GM12878 (cell line): ENCODE data around the gene INTS6L. TPM values are rescaled to one million over a fixed set of nuclear protein-coding genes. Genes with fewer than 3 reads are reported as not detected.
A peak's percentile ranks its signal among the peaks of the same experiment; 100 is the strongest.

Experiments
- ATAC-seq: fragments of 200-7000 bp; cut with Tn5 transposase; 3 replicates; pipeline ENCODE4 v1.9.1; 2020; ENCODE audit warnings: mild to moderate bottlenecking, moderate library complexity
- BruUV-seq: library from RNA; stranded (reverse); fragments of 400-500 nt; replicated peaks from 2 replicates; lab custom pipeline; 2021; lab: Mats Ljungman, UMichigan
- CTCF ChIA-PET: fragments of 300-600 bp; sonication (Branson Sonifier 250); formaldehyde crosslinking; extraction: SDS; loops from one replicate; lab custom pipeline; 2021; ENCODE audit warnings: inconsistent platforms; lab: Yijun Ruan, JAX
- POLR2A ChIA-PET: fragments of 350-600 bp; formaldehyde crosslinking; extraction: SDS; loops from one replicate; lab custom pipeline; 2021; ENCODE audit warnings: inconsistent platforms; lab: Charles Lee
- RAD21 ChIA-PET: fragments of 300-600 bp; sonication (Branson Sonifier 250); formaldehyde crosslinking; loops from one replicate; lab custom pipeline; 2023; ENCODE audit warnings: antibody characterized with exemption; ENCODE audit not compliant: unreplicated experiment; lab: Charles Lee
- SMC1A ChIA-PET: fragments of 300-600 bp; sonication (Branson Sonifier 250); formaldehyde crosslinking; loops from one replicate; lab custom pipeline; 2023; ENCODE audit not compliant: unreplicated experiment, uncharacterized antibody; lab: Charles Lee
- DNase-seq: peaks from one replicate; pipeline ENCODE4 v3.0.0-alpha.2; 2011; ENCODE audit warnings: low read depth, low spot score
- FAIRE-seq: peaks from 3 replicates; lab custom pipeline; 2011; peaks lifted over from hg19 to GRCh38; lab: Jason Lieb, UNC
- H2AFZ ChIP-seq: 2 replicates; pipeline ENCODE4 v1.6.0; 2011; ENCODE audit warnings: low read depth, low read length, control low read depth; ENCODE audit not compliant: control insufficient read depth
- H3K27ac ChIP-seq: 2 replicates; pipeline ENCODE4 v1.5.1; 2011; ENCODE audit warnings: control low read depth; ENCODE audit not compliant: control insufficient read depth, insufficient read depth
- H3K27me3 ChIP-seq, 2 experiments: replicated peaks in 1 of 2; 2 replicates each; pipeline versions ENCODE4 v1.6.0 to v1.6.1; 2011; ENCODE audit warnings: low read length in 1 of 2; ENCODE audit not compliant: control insufficient read depth in 2 of 2, insufficient read depth in 2 of 2
- H3K36me3 ChIP-seq, 2 experiments: 2 replicates each; pipeline ENCODE4 v1.5.1; 2011; ENCODE audit warnings: low read length in 1 of 2; ENCODE audit not compliant: control insufficient read depth in 2 of 2, insufficient read depth in 2 of 2
- H3K4me1 ChIP-seq: 2 replicates; pipeline ENCODE4 v1.6.1; 2011; ENCODE audit warnings: mild to moderate bottlenecking, low read length, moderate library complexity, mixed read lengths; ENCODE audit not compliant: control insufficient read depth, insufficient read depth
- H3K4me2 ChIP-seq: 2 replicates; pipeline ENCODE4 v1.6.0; 2011; ENCODE audit warnings: control low read depth; ENCODE audit not compliant: control insufficient read depth, insufficient read depth
- H3K4me3 ChIP-seq: fragments of 200-600 bp; sonication (generic); 2 replicates; pipeline ENCODE4 v1.5.1; 2016
- H3K79me2 ChIP-seq: 2 replicates; pipeline ENCODE4 v1.6.0; 2011; ENCODE audit warnings: low read length; ENCODE audit not compliant: control insufficient read depth, insufficient read depth
- H3K9ac ChIP-seq: 2 replicates; pipeline ENCODE4 v1.8.0; 2011; ENCODE audit warnings: low read length, control low read depth, mixed read lengths; ENCODE audit not compliant: control insufficient read depth, insufficient read depth
- H3K9me3 ChIP-seq: replicated peaks from 3 replicates; pipeline ENCODE4 v1.5.1; 2011; ENCODE audit warnings: mild to moderate bottlenecking, low read length; ENCODE audit not compliant: control insufficient read depth, insufficient read depth
- H4K20me1 ChIP-seq: 2 replicates; pipeline ENCODE4 v1.6.0; 2011; ENCODE audit not compliant: control insufficient read depth, insufficient read depth
- ATF7 ChIP-seq: fragments of 450-650 bp; IDR thresholded peaks from 2 replicates; pipeline ENCODE4 v1.6.1; 2016; ENCODE audit warnings: low read depth, mild to moderate bottlenecking
- CTCF ChIP-seq, 3 experiments: IDR thresholded peaks in 2 of 3; conservative IDR thresholded peaks in 1 of 3; 2 replicates each; pipeline ENCODE4 v1.5.1; 2011; ENCODE audit warnings: low read depth in 3 of 3, low read length in 3 of 3, mild to moderate bottlenecking in 3 of 3, control low read depth in 2 of 3, moderate library complexity in 2 of 3, inconsistent platforms in 1 of 3, mixed read lengths in 1 of 3; ENCODE audit not compliant: control insufficient read depth in 2 of 3, insufficient read depth in 1 of 3; ENCODE audit errors: extremely low read depth in 1 of 3
- GABPA ChIP-seq: IDR thresholded peaks from 2 replicates; pipeline ENCODE4 v1.6.1; 2014; ENCODE audit warnings: antibody characterized with exemption, low read depth, mild to moderate bottlenecking, inconsistent platforms
- IKZF1 ChIP-seq: fragments of 450-650 bp; conservative IDR thresholded peaks from 2 replicates; pipeline ENCODE4 v1.6.1; 2017; ENCODE audit warnings: antibody characterized with exemption, mild to moderate bottlenecking
- JUNB ChIP-seq: IDR thresholded peaks from 2 replicates; pipeline ENCODE4 v1.6.1; 2016; ENCODE audit warnings: antibody characterized with exemption, mild to moderate bottlenecking
- MAX ChIP-seq: IDR thresholded peaks from 2 replicates; pipeline ENCODE4 v1.6.1; 2012; ENCODE audit warnings: low read depth, low read length, improper control_type of control experiment
- MXI1 ChIP-seq: fragments of 150-350 bp; IDR thresholded peaks from 2 replicates; pipeline ENCODE4 v1.6.1; 2011; ENCODE audit warnings: low read depth, mild to moderate bottlenecking, inconsistent platforms, low read length, improper control_type of control experiment
- MYB ChIP-seq: fragments of 150-350 bp; IDR thresholded peaks from 2 replicates; pipeline ENCODE4 v1.6.1; 2014; ENCODE audit warnings: mild to moderate bottlenecking, low read depth, low read length, borderline replicate concordance
- NBN ChIP-seq: fragments of 450-650 bp; IDR thresholded peaks from 2 replicates; pipeline ENCODE4 v1.6.1; 2016
- NFYA ChIP-seq: IDR thresholded peaks from 2 replicates; pipeline ENCODE4 v1.6.1; 2011; ENCODE audit warnings: low read depth, mild to moderate bottlenecking, low read length, improper control_type of control experiment, borderline replicate concordance
- NFYB ChIP-seq: IDR thresholded peaks from 2 replicates; pipeline ENCODE4 v1.6.1; 2011; ENCODE audit warnings: low read depth, mild to moderate bottlenecking, low read length, improper control_type of control experiment, moderate library complexity; ENCODE audit not compliant: insufficient read depth
- NR2F1 ChIP-seq: fragments of 450-650 bp; conservative IDR thresholded peaks from 2 replicates; pipeline ENCODE4 v1.6.1; 2017; ENCODE audit warnings: mild to moderate bottlenecking
- PML ChIP-seq: IDR thresholded peaks from 2 replicates; pipeline ENCODE4 v1.6.1; 2012; ENCODE audit warnings: low read length, inconsistent platforms
- SMC3 ChIP-seq: IDR thresholded peaks from 2 replicates; pipeline ENCODE4 v1.6.1; 2011; ENCODE audit warnings: low read length, improper control_type of control experiment, borderline replicate concordance
- SP1 ChIP-seq: IDR thresholded peaks from one replicate; pipeline ENCODE4 v1.6.1; 2011; ENCODE audit warnings: low read depth, low read length
- SPI1 ChIP-seq: IDR thresholded peaks from 2 replicates; pipeline ENCODE4 v1.6.1; 2011; ENCODE audit warnings: low read depth, mild to moderate bottlenecking, low read length, moderate library complexity, borderline replicate concordance; ENCODE audit not compliant: insufficient read depth
- STAT1 ChIP-seq: fragments of 450-650 bp; conservative IDR thresholded peaks from 2 replicates; pipeline ENCODE4 v1.6.1; 2014; ENCODE audit warnings: antibody characterized with exemption, mild to moderate bottlenecking
- STAT3 ChIP-seq: IDR thresholded peaks from 2 replicates; pipeline ENCODE4 v1.6.1; 2011; ENCODE audit warnings: low read depth, low read length, improper control_type of control experiment
- TAF1 ChIP-seq: IDR thresholded peaks from 2 replicates; pipeline ENCODE4 v1.6.1; 2011; ENCODE audit warnings: mild to moderate bottlenecking, low read depth, low read length, borderline replicate concordance
- YBX1 ChIP-seq: fragments of 450-650 bp; IDR thresholded peaks from 2 replicates; pipeline ENCODE4 v1.6.1; 2016; ENCODE audit warnings: antibody characterized with exemption
- YY1 ChIP-seq: IDR thresholded peaks from 2 replicates; pipeline ENCODE4 v1.6.1; 2011; ENCODE audit warnings: low read depth, mild to moderate bottlenecking, low read length
- ZNF207 ChIP-seq: fragments of 450-650 bp; IDR thresholded peaks from 2 replicates; pipeline ENCODE4 v1.6.1; 2014; ENCODE audit warnings: antibody characterized with exemption, mild to moderate bottlenecking, borderline replicate concordance
- WGBS: methylation state at CpG from one replicate; pipeline ENCODE4 v1.1.6; 2016; ENCODE audit warnings: low lambda C conversion rate; ENCODE audit not compliant: insufficient replicate concordance, insufficient coverage; ENCODE audit errors: missing lambda C conversion rate; 5-methylcytosine and 5-hydroxymethylcytosine counted together
- in situ Hi-C: fragments of 300-500 bp; cut with MboI; formaldehyde crosslinking; loops from 9 replicates; pipeline ENCODE4 v1.14.3; 2018; ENCODE audit warnings: mixed read lengths
- intact Hi-C: fragments of 100-400 bp; cut with micrococcal nuclease; formaldehyde crosslinking; loops from one replicate; pipeline ENCODE4 v1.14.2; 2022; ENCODE audit not compliant: unreplicated experiment
- polyA plus RNA-seq, 11 experiments: library from polyadenylated mRNA; depleted of rRNA in 4 of 11; unstranded in 6 of 11; stranded (reverse) in 5 of 11; fragments of >200 nt; fragmentation: Nextera tagmentation in 4 of 11; fragmentation: Illumina TruSeq in 1 of 11; extraction: Ambion mirVana in 4 of 11; extraction: Trizol in 1 of 11; gene quantifications; 1 replicate in 1 of 11; 2 replicates in 10 of 11; pipeline versions ENCODE4 v1.2.1 to v1.2.3, GENCODE V29; 2011 to 2016; ENCODE audit warnings: inconsistent platforms in 2 of 11, missing spikeins in 2 of 11, low read depth in 1 of 11
- total RNA-seq, 4 experiments: library from RNA; depleted of rRNA in 3 of 4; stranded (reverse); fragments of >200 nt in 3 of 4; fragmentation: Illumina TruSeq in 1 of 4; extraction: Trizol in 1 of 4; gene quantifications; 2 replicates each; pipeline versions ENCODE4 v1.2.1 to v1.2.3, GENCODE V29; 2013 to 2021

The INTS6L gene
- total and polyA plus RNA-seq, 10 of the 15 experiments (the other 5 are each of a cell fraction or from before 2014, with no cell fraction given): 4.9 to 84.9 (median 15.3) TPM

GRCh38 chrX:135520022-135520552 lies 373 bp upstream of the INTS6L start (continued):
- no peak for TF ChIP-seq MXI1
- no peak for TF ChIP-seq YBX1
- no peak for TF ChIP-seq NR2F1
- no peak for TF ChIP-seq NFYB
- TF ChIP-seq SMC3: no peak

DNA sequence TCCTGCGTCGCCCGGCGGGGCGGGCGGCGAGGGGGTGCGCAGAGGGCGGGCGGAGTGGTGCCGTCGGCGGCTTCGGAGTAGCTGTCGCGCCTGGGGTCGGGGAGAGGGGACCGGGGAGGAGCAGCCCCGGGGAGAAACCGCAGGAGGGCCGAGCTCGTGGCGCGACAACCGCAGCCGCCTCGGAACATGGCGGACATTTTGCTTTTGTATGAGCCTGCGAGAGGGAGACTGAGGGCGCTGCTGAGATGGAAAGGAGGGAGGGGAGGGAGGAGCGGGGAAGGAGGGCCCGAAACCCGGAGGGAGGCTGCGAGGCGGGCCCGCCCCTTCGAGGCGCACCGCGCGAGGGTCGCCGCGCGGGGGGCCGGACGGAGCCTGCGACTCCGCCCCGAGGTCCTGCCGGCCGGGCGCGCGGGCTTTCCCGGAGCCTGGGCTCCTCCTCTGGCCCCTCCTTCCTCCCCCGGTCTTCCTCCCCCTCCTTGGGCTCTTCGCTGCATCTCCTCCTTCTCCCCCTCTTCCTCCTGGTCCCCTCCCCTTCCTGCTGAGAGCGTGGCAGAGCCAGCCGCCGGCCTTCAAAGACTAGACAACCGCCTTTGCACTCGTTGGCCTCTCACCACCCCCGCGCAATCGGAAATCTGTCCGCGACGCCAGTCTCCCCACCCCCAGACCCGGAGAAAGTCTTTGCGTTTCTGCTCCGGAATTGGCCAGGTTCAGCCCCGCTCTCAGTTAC lies 1.1 kb downstream of the INTS6L start:
- peak overlapping the region; percentile 74 for H3K27ac ChIP-seq
- no peaks in the 10 kb centered on the region for H3K4me1 ChIP-seq
- no peak for FAIRE-seq
- ChIA-PET POLR2A (interaction anchor here (0.7 to 2.4 kb wide), 4 partner anchors 10 to 1150 kb away, joined by 3 to 15 read pairs (median 9); no protein-coding TSS in a partner anchor), RAD21 (interaction anchor here (0.7 to 0.9 kb wide), 3 partner anchors 33 to 452 kb away, joined by 3 to 4 read pairs (median 3); partner anchors contain the start of gene MMGT1), CTCF (interaction anchor here (1.3 to 2.7 kb wide), 2 partner anchors 10 to 33 kb away, joined by 5 to 11 read pairs; no protein-coding TSS in a partner anchor), SMC1A (interaction anchor here (0.8 to 1.7 kb wide), 5 partner anchors 10 to 35 kb away, joined by 3 to 11 read pairs (median 6); no protein-coding TSS in a partner anchor)
- no TSS peak for BruUV-seq
- intact Hi-C loops (loop anchor here (2.0 kb wide), 1 partner anchor 33 kb away; no protein-coding TSS in a partner anchor), in situ Hi-C loops (no loop called here)
- H3K36me3 ChIP-seq: no peaks in the 10 kb centered on the region
- peak; percentile 64 for DNase-seq
- peaks cover 11% of the 10 kb centered on the region for H3K79me2 ChIP-seq
- no peaks in the 10 kb centered on the region for H3K27me3 ChIP-seq
- peak overlapping the region; percentile 50 for H2AFZ ChIP-seq
- H4K20me1 ChIP-seq: no peaks in the 10 kb centered on the region
- H3K4me3 ChIP-seq: peak overlapping the region; percentile 73
- no peaks in the 10 kb centered on the region for H3K9me3 ChIP-seq
- 45% methylated on average over 37 of the region's 73 CpGs for WGBS
- peak; percentile 81 for ATAC-seq
- H3K4me2 ChIP-seq: peak overlapping the region; percentile 31
- peak overlapping the region; percentile 78 for H3K9ac ChIP-seq
- TF ChIP-seq SP1: no peak
- TF ChIP-seq NBN: peak; percentile 61; the same call in 1 of the 2 replicates
- no peak for TF ChIP-seq MAX
- 0 out of 2 replicates have a peak, but pooled peaks have one; percentile 13 for TF ChIP-seq GABPA
- TF ChIP-seq NFYA: no peak
- TF ChIP-seq CTCF (IDR thresholded peaks at IDR 0.05 in 2 of 3, conservative IDR thresholded peaks at IDR 0.05 in 1 of 3; ENCODE audit: control insufficient read depth in 2 of 3, extremely low read depth in 1 of 3, insufficient read depth in 1 of 3, low read depth in 3 of 3, low read length in 3 of 3): peak in 1 of 3 experiments; percentile 9; a peak in 2 of 6 replicates
- 0 out of 2 replicates have a peak, but pooled peaks have one; percentile 27 for TF ChIP-seq PML
- TF ChIP-seq STAT3: no peak
- peak; percentile 91 for TF ChIP-seq YY1
- TF ChIP-seq TAF1: no peak; the same call in 1 of the 2 replicates
- no peak for TF ChIP-seq JUNB
- no peak for TF ChIP-seq STAT1
- 0 out of 2 replicates have a peak, but pooled peaks have one; percentile 32 for TF ChIP-seq SPI1
- no peak for TF ChIP-seq MYB
- no peak for TF ChIP-seq ATF7
- TF ChIP-seq ZNF207: no peak
- TF ChIP-seq IKZF1: no peak; the same call in none of the 2 replicates
- peak; percentile 64 for TF ChIP-seq MXI1
